Prostate gland (tissue), 2 donors: ENCODE measurements around the gene ZCWPW2. TPM values are rescaled to one million over a fixed set of nuclear protein-coding genes. Genes with fewer than 3 reads are reported as not detected.

Source experiments
- DNase-seq: peaks from one replicate; pipeline ENCODE4 v3.0.0-alpha.2; 2019; ENCODE audit warnings: low spot score
- H3K27ac ChIP-seq, 2 donors: fragments of 200-600 bp; sonication (generic); 2 replicates each; pipeline ENCODE4 v1.5.1; 2017 to 2019
- H3K27me3 ChIP-seq: fragments of 200-600 bp; sonication (generic); replicated peaks from 2 replicates; pipeline ENCODE4 v1.5.1; 2019; ENCODE audit not compliant: insufficient read depth
- H3K36me3 ChIP-seq, 2 donors: fragments of 200-600 bp; sonication (generic); 1 replicate in 1 of 2; 2 replicates in 1 of 2; pipeline versions ENCODE4 v1.5.1 to v1.8.1; 2017 to 2019
- H3K4me1 ChIP-seq: fragments of 200-600 bp; sonication (generic); replicated peaks from 2 replicates; pipeline ENCODE4 v1.5.1; 2019
- H3K4me3 ChIP-seq, 2 donors: fragments of 200-600 bp; sonication (generic); 2 replicates each; pipeline ENCODE4 v1.5.1; 2017 to 2019
- H3K9me3 ChIP-seq: fragments of 200-600 bp; sonication (generic); 2 replicates; pipeline ENCODE4 v1.5.1; 2017
- POLR2A ChIP-seq: fragments of 450-650 bp; IDR thresholded peaks from one replicate; pipeline ENCODE4 v1.6.1; 2016; ENCODE audit warnings: antibody characterized with exemption, mild to moderate bottlenecking
- POLR2AphosphoS5 ChIP-seq: sonication (generic); formaldehyde crosslinking; IDR thresholded peaks from one replicate; pipeline ENCODE4 v1.6.1; 2017; ENCODE audit warnings: antibody characterized with exemption
- WGBS: methylation state at CpG from one replicate; pipeline ENCODE4 v1.1.5; 2018; 5-methylcytosine and 5-hydroxymethylcytosine counted together
- intact Hi-C: fragments of 100-400 bp; cut with DNase I; formaldehyde crosslinking; loops from one replicate; pipeline ENCODE4 v1.14.2; 2022
- total RNA-seq, 2 donors: library from RNA; depleted of rRNA; stranded (reverse); fragments of >200 nt; gene quantifications; one replicate each; pipeline ENCODE4 v1.1.0, GENCODE V29; 2016
- TF ChIP-seq, protein P1 (sequence below), 4 experiments: fragments of 200-600 bp in 2 of 4; fragments of 450-650 bp in 2 of 4; sonication (generic) in 2 of 4; IDR thresholded peaks; 1 replicate in 3 of 4; 2 replicates in 1 of 4; pipeline ENCODE4 v1.5.1; 2016 to 2019; ENCODE audit warnings: antibody characterized with exemption in 4 of 4, mild to moderate bottlenecking in 2 of 4, moderate library complexity in 2 of 4

The ZCWPW2 gene, protein sequence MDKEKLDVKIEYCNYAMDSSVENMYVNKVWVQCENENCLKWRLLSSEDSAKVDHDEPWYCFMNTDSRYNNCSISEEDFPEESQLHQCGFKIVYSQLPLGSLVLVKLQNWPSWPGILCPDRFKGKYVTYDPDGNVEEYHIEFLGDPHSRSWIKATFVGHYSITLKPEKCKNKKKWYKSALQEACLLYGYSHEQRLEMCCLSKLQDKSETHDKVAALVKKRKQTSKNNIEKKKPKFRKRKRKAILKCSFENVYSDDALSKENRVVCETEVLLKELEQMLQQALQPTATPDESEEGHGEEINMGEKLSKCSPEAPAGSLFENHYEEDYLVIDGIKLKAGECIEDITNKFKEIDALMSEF
- 1 to 10 TPM in 1 of 2 donors, under 1 TPM in 1; 0.80 to 1.7 TPM for total RNA-seq

DNA sequence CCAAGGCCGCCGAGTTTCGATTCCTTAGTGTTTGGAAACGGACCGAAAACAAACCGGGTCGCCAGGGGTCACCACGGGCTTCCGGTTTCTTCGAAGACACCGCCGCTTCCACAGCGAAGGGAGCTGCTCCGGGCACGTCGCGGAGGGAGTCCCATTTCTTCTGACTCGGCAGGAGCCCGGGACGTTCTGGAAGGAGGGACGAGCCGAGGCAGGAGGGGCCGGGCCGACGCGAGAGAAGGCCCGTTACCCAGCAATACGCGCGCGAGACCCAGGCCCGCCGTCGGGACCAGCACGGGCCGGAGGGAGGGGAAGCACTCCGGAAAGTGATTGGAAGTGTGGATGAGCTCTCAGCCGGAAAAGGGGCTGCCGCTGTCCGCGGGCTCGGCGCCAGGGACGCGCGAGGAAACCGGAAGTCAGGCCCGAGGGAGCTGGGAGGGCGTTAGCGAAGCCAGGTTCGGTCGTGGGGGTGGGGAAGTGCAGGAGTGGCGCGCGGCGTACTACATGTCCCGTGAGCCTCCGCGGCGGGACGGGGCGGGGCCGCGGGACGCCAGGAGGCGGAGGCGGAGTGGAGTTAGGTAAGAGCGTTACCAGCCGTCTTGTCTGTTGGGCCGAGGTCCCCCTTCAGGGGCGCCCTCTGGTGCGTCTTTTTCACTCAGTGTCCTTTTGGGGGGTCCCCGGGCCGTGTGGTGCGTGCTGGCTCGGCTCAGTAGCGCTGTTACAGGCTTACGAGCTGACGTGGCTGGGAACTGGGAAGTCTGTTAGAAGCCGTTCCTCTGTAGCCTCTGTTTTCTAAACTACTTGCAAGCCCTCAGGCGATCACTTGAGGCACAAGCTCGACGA, at the start of gene ZCWPW2, which contains the start of gene AZI2:
Gene ZCWPW2 (plus strand): TSS at position 93 of the 840 bp plus-strand sequence. CDS start 64,348 bp downstream, outside the sequence.
Gene AZI2 (minus strand): TSS at position 196 of the 840 bp plus-strand sequence. CDS start 8,207 bp downstream, outside the sequence.
- under 1% methylated on average over 69 of the region's 83 CpGs for WGBS
- Histone ChIP-seq H3K4me1 (peaks cover 5% of the 10 kb centered on the region), H3K4me3 (peak within 1 kb of the TSS; percentile 63 to 64), H3K9me3 (no peaks in the 10 kb centered on the region), H3K36me3 (no peaks in the 10 kb centered on the region), H3K27me3 (no peaks in the 10 kb centered on the region), H3K27ac (peak within 1 kb of the TSS; percentile 95 to 98)
- DNase-seq: peak; percentile 96
- TF ChIP-seq, protein P1, sequence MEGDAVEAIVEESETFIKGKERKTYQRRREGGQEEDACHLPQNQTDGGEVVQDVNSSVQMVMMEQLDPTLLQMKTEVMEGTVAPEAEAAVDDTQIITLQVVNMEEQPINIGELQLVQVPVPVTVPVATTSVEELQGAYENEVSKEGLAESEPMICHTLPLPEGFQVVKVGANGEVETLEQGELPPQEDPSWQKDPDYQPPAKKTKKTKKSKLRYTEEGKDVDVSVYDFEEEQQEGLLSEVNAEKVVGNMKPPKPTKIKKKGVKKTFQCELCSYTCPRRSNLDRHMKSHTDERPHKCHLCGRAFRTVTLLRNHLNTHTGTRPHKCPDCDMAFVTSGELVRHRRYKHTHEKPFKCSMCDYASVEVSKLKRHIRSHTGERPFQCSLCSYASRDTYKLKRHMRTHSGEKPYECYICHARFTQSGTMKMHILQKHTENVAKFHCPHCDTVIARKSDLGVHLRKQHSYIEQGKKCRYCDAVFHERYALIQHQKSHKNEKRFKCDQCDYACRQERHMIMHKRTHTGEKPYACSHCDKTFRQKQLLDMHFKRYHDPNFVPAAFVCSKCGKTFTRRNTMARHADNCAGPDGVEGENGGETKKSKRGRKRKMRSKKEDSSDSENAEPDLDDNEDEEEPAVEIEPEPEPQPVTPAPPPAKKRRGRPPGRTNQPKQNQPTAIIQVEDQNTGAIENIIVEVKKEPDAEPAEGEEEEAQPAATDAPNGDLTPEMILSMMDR (IDR thresholded peaks at IDR 0.05): peak in 3 of 4 experiments; percentile 7 to 42 (median 42)
- peak; percentile 85 for TF ChIP-seq POLR2A
- peak; percentile 93 for TF ChIP-seq POLR2AphosphoS5
- intact Hi-C loops: no loop called here

DNA sequence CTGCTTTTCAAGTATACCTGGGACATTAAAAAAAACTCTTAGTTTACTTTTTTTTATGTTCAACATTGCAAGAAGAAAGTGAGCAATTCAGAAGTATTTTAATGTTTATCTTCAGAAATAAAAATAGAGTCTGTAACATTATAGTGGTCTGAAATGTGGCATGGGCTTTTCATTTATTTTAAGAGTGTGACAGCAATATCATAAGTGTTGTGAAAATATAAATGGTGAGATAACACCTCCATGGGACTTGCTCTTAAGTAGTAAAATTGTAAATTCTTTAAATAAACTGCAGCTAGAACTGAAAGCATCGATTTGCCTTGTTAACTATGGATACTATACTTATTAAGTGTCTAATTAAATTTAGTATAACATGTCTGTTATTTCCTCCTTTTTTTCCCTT, 48.8 kb upstream of the ZCWPW2 start:
- Histone ChIP-seq H3K36me3 (no peaks in the 10 kb centered on the region), H3K9me3 (no peaks in the 10 kb centered on the region), H3K4me3 (no peak overlapping the region), H3K27me3 (no peaks in the 10 kb centered on the region), H3K4me1 (no peaks in the 10 kb centered on the region), H3K27ac (no peak overlapping the region)
- WGBS: 70% methylated on average over 1 of the region's 1 CpG
- TF ChIP-seq POLR2A (no peak), POLR2AphosphoS5 (no peak)
- TF ChIP-seq, protein P1 (IDR thresholded peaks at IDR 0.05): no peak
- intact Hi-C loops: no loop called here
- no peak for DNase-seq

DNA sequence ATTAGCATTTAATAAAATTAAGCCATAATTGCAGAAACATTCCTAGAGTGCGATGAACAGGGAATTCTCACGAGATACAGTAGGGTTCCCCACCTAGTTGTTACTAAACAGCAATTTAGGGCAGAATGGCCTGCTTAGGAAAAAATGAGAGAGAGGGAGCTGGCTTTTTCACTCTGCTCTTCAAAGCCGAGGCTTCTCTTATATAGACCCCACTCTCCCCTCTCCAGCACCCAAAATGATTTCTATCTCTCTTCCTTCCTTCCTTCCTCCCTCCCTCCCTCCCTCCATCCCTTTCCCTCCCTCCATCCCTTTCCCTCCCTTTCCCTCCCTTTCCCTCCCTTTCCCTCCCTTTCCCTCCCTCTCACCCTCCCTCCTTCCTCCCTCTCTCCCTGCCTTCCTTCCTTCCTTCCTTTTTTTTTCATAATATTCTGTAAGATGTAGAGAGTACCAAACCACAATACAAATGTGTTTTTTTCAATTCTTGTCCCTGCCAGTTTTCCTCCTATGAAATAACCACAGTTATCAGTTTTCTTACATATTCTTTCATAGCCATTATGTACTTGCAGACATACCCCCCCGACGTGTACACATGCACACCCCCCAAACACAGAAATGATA, 48.1 kb upstream of the ZCWPW2 start:
- H3K4me1 ChIP-seq: no peaks in the 10 kb centered on the region
- WGBS: 91% methylated on average over 5 of the region's 5 CpGs
- intact Hi-C loops: no loop called here

DNA sequence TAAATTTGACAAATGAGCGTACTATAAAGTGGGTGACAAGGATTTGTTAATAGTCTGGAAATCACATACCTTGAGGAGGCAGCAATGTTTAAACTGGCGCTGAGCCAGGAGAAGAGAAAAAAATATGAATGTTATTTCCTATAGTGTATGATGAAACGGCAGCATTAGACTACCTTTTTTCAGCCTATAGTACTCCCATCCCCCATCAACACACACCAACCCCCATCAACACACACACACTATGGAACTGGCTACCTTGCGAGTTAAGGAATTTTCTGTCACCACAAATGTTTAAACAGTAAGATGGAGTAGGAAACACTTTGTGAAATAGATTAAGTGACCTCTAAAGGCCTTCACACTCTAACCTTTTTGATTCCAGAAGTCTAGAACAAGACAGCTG, 46.8 kb upstream of the ZCWPW2 start:
- no peak for DNase-seq
- H3K36me3 ChIP-seq: no peaks in the 10 kb centered on the region
- TF ChIP-seq, protein P1 (IDR thresholded peaks at IDR 0.05): no peak
- TF ChIP-seq POLR2AphosphoS5 (no peak), POLR2A (no peak)
- no peak overlapping the region for H3K27ac ChIP-seq
- H3K9me3 ChIP-seq: no peaks in the 10 kb centered on the region
- H3K4me3 ChIP-seq: no peak overlapping the region
- WGBS: 78% methylated on average over 4 of the region's 4 CpGs
- no peaks in the 10 kb centered on the region for H3K4me1 ChIP-seq
- H3K27me3 ChIP-seq: no peaks in the 10 kb centered on the region
- intact Hi-C loops: no loop called here

More for the DNA sequence above, 48.1 kb upstream of the ZCWPW2 start:
- Histone ChIP-seq H3K27ac (no peak overlapping the region), H3K4me3 (no peak overlapping the region), H3K36me3 (no peaks in the 10 kb centered on the region), H3K9me3 (no peaks in the 10 kb centered on the region), H3K27me3 (no peaks in the 10 kb centered on the region)
- DNase-seq: no peak
- no peak for TF ChIP-seq POLR2A
- TF ChIP-seq, protein P1 (IDR thresholded peaks at IDR 0.05): no peak
- TF ChIP-seq POLR2AphosphoS5: no peak
